ENCODE measurements around the gene SLC22A23.

Gene SLC22A23

DNA sequence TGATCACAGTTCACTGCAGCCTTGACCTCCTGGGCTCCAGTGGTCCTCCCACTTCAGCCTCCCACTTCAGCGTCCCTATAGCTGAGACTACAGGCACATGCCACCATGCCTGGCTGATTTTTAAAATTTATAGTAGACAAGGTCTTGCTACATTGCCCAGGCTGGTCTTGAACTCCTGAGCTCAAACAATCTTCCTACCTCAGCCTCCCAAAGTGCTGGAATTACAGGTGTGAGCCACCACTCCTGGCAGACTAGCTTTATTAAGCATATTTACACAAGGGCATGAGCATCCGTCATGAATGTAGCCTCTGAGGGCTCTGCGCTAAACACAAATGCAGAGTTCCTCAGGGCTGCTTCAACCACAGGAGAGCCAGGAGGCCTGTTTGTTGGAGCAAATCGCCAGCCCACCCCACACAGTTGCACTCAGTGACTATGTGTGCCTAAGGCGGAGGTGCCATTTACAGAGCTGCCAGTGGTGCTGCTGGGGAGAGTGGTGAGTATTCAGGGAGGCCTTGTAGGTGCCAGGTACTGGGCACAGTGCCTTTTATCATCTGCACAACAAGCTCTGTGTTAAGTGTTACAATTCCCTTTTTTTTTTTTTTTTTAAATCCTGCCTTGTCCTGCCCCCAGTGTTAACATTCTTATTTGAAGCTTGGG is 119.9 kb downstream of the SLC22A23 start:
- H3K4me3 ChIP-seq (ENCODE audit: low read length): no peak overlapping the region
- TF ChIP-seq, protein P1, sequence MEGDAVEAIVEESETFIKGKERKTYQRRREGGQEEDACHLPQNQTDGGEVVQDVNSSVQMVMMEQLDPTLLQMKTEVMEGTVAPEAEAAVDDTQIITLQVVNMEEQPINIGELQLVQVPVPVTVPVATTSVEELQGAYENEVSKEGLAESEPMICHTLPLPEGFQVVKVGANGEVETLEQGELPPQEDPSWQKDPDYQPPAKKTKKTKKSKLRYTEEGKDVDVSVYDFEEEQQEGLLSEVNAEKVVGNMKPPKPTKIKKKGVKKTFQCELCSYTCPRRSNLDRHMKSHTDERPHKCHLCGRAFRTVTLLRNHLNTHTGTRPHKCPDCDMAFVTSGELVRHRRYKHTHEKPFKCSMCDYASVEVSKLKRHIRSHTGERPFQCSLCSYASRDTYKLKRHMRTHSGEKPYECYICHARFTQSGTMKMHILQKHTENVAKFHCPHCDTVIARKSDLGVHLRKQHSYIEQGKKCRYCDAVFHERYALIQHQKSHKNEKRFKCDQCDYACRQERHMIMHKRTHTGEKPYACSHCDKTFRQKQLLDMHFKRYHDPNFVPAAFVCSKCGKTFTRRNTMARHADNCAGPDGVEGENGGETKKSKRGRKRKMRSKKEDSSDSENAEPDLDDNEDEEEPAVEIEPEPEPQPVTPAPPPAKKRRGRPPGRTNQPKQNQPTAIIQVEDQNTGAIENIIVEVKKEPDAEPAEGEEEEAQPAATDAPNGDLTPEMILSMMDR (conservative IDR thresholded peaks at IDR 0.05; ENCODE audit: low read length): no peak
- no peak for DNase-seq (ENCODE audit: low read depth)

DNA sequence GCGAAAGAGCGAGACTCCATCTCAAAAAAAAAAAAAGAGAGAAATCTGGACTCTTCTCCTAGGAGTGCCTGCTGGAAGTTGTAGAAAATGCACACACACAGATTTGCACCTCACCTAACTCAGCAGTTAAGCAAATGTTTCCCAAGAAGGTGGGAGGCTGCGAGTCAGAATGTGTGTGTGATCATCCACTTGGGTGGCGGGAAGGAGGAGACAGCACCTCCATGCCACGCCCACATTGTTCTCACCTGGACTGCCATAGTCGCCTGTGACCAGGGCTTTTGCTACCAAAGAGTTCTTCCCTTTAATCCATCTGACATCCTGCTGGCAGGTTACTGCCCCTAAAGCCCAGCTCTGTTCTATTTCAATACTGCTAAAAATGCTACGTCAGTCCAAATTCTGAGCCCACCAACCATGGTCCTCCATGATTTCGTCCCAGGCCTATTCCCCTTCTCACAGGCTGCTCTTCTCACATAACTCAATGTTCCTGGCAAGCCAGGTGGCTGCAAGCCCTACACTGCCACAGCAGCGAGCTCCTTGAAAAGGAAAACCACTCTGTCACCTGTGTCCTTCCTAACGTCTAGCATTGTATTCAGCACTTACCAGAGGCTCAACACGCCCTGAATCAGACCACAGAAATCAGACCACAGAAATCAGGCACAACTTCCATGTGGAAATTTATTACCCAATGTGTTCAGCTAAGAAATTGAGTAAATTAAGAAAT is 120.6 kb downstream of the SLC22A23 start:
- no peak for DNase-seq (ENCODE audit: low read depth)
- no peak overlapping the region for H3K4me3 ChIP-seq (ENCODE audit: low read length)
- TF ChIP-seq, protein P1 (conservative IDR thresholded peaks at IDR 0.05; ENCODE audit: low read length): no peak

DNA sequence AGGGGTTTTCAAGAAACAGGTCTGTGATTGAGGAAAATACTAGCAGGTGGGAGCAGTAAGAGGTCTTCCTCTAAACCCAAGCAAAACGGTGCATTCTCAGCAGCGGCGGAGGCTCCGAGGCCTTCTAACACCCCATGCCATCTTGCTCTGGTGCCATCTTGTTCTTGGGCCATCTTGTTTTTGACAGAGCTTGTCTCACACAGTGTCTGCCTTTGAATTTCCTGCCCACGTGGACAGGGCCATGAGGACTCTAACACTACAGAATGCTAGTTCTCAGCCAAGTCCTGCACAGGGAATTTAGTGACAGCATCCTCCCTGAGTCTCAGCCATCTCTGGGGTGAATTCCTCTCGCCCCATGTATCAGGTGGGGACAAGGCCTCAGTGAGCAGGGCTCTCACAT is 121.7 kb downstream of the SLC22A23 start:
- TF ChIP-seq, protein P1 (conservative IDR thresholded peaks at IDR 0.05; ENCODE audit: low read length): no peak
- no peak for DNase-seq (ENCODE audit: low read depth)
- H3K4me3 ChIP-seq (ENCODE audit: low read length): no peak overlapping the region

DNA sequence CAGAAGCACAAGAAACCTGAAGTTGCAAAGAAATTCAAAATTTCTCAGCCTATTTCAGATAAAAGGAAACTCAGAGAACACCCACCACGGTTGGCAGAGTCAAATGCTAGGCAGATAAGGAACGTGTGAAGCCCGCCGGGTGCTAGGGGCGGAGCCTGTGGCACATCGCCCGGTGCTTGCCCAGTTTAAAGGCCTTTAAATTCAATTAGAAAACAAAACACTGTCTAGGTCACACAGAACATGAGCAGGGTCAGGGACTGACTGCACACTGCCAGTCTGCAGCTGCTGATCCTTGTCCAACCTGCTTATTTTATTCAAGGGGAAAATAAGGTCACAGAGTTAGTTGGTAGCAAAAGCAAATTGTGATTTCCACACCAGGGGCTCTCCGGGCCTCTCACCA is 122.3 kb downstream of the SLC22A23 start:
- no peak overlapping the region for H3K4me3 ChIP-seq (ENCODE audit: low read length)
- no peak for DNase-seq (ENCODE audit: low read depth)
- TF ChIP-seq, protein P1 (conservative IDR thresholded peaks at IDR 0.05; ENCODE audit: low read length): no peak

DNA sequence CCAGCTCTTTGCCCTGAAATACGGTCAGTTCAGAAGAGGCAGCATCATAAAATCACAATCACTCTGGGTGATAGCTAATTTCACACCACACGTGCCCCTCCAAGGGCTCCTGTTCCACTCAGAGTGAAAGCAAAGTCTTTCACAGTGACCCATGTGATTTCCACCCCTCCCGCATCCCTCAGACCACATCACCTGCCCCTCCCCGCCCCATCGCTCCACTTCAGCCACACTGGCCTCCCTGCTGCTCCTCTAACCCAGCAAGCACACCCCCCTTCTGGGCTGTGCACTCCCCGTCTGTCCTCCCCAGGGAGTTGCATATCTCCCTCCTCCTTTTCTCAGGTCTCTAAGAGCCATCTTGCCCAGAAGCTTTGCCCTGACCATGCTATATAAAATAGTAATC is 123.6 kb downstream of the SLC22A23 start:
- no peak overlapping the region for H3K4me3 ChIP-seq (ENCODE audit: low read length)
- TF ChIP-seq, protein P1 (conservative IDR thresholded peaks at IDR 0.05; ENCODE audit: low read length): no peak
- DNase-seq (ENCODE audit: low read depth): no peak

DNA sequence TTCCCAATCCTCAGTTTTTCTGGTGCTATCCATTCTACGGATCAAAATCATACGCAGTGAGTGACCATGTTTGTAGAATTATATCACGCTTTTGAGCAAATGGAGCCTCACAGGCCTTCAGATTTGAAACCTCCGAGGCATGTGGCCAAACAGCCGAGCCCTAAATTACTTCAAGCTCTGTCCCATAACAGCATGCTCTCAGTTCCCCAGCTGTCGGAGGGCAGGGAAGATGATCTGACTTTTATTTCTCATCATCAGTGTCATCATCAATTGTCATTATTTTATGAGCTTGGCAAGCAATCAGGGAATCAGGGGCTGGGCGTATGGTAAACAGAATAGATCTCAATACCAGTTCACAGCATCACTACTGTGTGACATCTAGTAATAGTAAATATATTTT is 124.9 kb downstream of the SLC22A23 start:
- DNase-seq (ENCODE audit: low read depth): no peak
- TF ChIP-seq, protein P1 (conservative IDR thresholded peaks at IDR 0.05; ENCODE audit: low read length): no peak
- no peak overlapping the region for H3K4me3 ChIP-seq (ENCODE audit: low read length)

DNA sequence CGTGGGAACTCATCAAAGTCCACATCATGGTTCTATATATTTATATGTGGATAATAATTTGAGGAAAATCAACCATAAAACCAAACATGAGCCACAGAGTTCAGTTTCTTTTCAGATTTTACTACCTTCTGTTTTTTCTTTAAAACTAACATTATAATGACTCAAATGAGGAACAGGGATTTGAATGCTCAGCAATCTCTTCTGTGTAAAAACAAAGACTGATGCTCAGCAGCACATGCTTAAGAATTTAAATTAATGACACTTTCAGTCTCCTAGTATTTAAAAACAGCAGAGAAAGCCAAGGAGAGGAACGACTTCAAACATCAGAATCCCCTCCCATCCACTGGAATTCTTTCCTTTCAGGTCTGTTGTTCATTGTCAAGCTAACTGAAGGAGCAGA is 125.4 kb downstream of the SLC22A23 start:
- no peak for DNase-seq (ENCODE audit: low read depth)
- TF ChIP-seq, protein P1 (conservative IDR thresholded peaks at IDR 0.05; ENCODE audit: low read length): no peak
- no peak overlapping the region for H3K4me3 ChIP-seq (ENCODE audit: low read length)
